ENCODE measurements around the gene STK31.

STK31 gene

GRCh38 chr7:23852135-23852534, 142.1 kb downstream of the STK31 start:
- Histone ChIP-seq H3K9me3 (ENCODE audit: insufficient read depth, low read depth, low read length) (peaks cover 6% of the 10 kb centered on the region; the same call in 1 of the 2 replicates), H3F3A (ENCODE audit: low read depth) (no peaks in the 10 kb centered on the region), H3K27me3 (ENCODE audit: insufficient read depth, low read length, poor library complexity, severe bottlenecking) (no peaks in the 10 kb centered on the region), H3K9me2 (replicated peaks; ENCODE audit: low read depth, low read length) (no peaks in the 10 kb centered on the region), H3K4me1 (ENCODE audit: insufficient read depth, low read length, poor library complexity, severe bottlenecking) (no peaks in the 10 kb centered on the region), H3K9ac (ENCODE audit: low read depth, low read length, poor library complexity, severe bottlenecking) (no peak overlapping the region), H4K20me1 (ENCODE audit: insufficient read depth, low read length, poor library complexity, severe bottlenecking) (no peaks in the 10 kb centered on the region), H3K4me2 (ENCODE audit: low read depth, low read length, poor library complexity, severe bottlenecking) (no peak overlapping the region), H3K36me3 (ENCODE audit: insufficient read depth, low read length) (no peaks in the 10 kb centered on the region), H3K79me2 (ENCODE audit: insufficient read depth, low read length) (no peaks in the 10 kb centered on the region), H3K4me3 (ENCODE audit: low read length, poor library complexity, severe bottlenecking) (no peak overlapping the region), H2AFZ (ENCODE audit: low read length) (no peak overlapping the region)
- TF ChIP-seq CTCF (conservative IDR thresholded peaks at IDR 0.05; ENCODE audit: low read length) (no peak), EZH2phosphoT487 (IDR thresholded peaks at IDR 0.05; ENCODE audit: borderline replicate concordance) (no peak)

GRCh38 chr7:23852988-23853387, 143.0 kb downstream of the STK31 start:
- Histone ChIP-seq H3K9me2 (replicated peaks; ENCODE audit: low read depth, low read length) (no peaks in the 10 kb centered on the region), H3F3A (ENCODE audit: low read depth) (no peaks in the 10 kb centered on the region), H3K9me3 (ENCODE audit: insufficient read depth, low read depth, low read length) (peaks cover 6% of the 10 kb centered on the region; the same call in 1 of the 2 replicates), H2AFZ (ENCODE audit: low read length) (no peak overlapping the region), H3K4me3 (ENCODE audit: low read length, poor library complexity, severe bottlenecking) (no peak overlapping the region), H3K36me3 (ENCODE audit: insufficient read depth, low read length) (no peaks in the 10 kb centered on the region), H3K79me2 (ENCODE audit: insufficient read depth, low read length) (no peaks in the 10 kb centered on the region), H3K4me2 (ENCODE audit: low read depth, low read length, poor library complexity, severe bottlenecking) (no peak overlapping the region), H3K9ac (ENCODE audit: low read depth, low read length, poor library complexity, severe bottlenecking) (no peak overlapping the region), H3K4me1 (ENCODE audit: insufficient read depth, low read length, poor library complexity, severe bottlenecking) (no peaks in the 10 kb centered on the region), H4K20me1 (ENCODE audit: insufficient read depth, low read length, poor library complexity, severe bottlenecking) (no peaks in the 10 kb centered on the region), H3K27me3 (ENCODE audit: insufficient read depth, low read length, poor library complexity, severe bottlenecking) (no peaks in the 10 kb centered on the region)
- TF ChIP-seq EZH2phosphoT487 (IDR thresholded peaks at IDR 0.05; ENCODE audit: borderline replicate concordance) (no peak), CTCF (conservative IDR thresholded peaks at IDR 0.05; ENCODE audit: low read length) (no peak)

GRCh38 chr7:23863209-23863787, 153.3 kb downstream of the STK31 start:
- no peak overlapping the region for H3K9ac ChIP-seq (ENCODE audit: low read depth, low read length, poor library complexity, severe bottlenecking)
- H2AFZ ChIP-seq (ENCODE audit: low read length) = no peak overlapping the region
- H3K9me3 ChIP-seq (ENCODE audit: insufficient read depth, low read depth, low read length) = no peaks in the 10 kb centered on the region
- H3F3A ChIP-seq (ENCODE audit: low read depth) = no peaks in the 10 kb centered on the region
- no peaks in the 10 kb centered on the region for H3K9me2 ChIP-seq (replicated peaks; ENCODE audit: low read depth, low read length)
- no peaks in the 10 kb centered on the region for H3K27me3 ChIP-seq (ENCODE audit: insufficient read depth, low read length, poor library complexity, severe bottlenecking)
- no peaks in the 10 kb centered on the region for H4K20me1 ChIP-seq (ENCODE audit: insufficient read depth, low read length, poor library complexity, severe bottlenecking)
- H3K4me2 ChIP-seq (ENCODE audit: low read depth, low read length, poor library complexity, severe bottlenecking) = no peak overlapping the region
- TF ChIP-seq EZH2phosphoT487 (IDR thresholded peaks at IDR 0.05; ENCODE audit: borderline replicate concordance) (no peak), CTCF (conservative IDR thresholded peaks at IDR 0.05; ENCODE audit: low read length) (peak; percentile 89)
- H3K79me2 ChIP-seq (ENCODE audit: insufficient read depth, low read length) = no peaks in the 10 kb centered on the region
- H3K4me1 ChIP-seq (ENCODE audit: insufficient read depth, low read length, poor library complexity, severe bottlenecking) = peaks cover 19% of the 10 kb centered on the region
- H3K4me3 ChIP-seq (ENCODE audit: low read length, poor library complexity, severe bottlenecking) = no peak overlapping the region
- H3K36me3 ChIP-seq (ENCODE audit: insufficient read depth, low read length) = no peaks in the 10 kb centered on the region
